ENCODE data around the gene P2RY13. TPM values are rescaled to one million over a fixed set of nuclear protein-coding genes. Genes with fewer than 3 reads are reported as not detected.

P2RY13 gene
- total RNA-seq, result not detected in 2 replicates

DNA sequence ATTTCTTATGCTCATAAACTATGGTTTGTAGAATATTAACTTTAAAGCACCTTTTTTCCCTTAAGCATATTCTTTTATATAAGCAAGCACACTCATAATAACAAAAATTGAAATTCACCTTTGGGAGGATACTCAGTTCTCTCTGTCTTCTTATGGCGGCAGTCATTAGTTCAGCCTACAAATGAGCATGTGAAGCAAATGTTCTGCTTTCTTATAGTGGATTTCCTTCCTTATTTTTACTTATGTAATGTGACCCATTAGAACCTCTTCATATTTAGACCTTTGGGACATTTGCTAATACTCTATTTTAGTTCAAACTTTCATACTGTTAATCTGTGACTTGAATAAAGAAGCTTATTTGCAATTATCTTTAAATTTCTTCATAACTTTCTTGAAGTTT, at the start of gene P2RY13:
P2RY13 (minus strand) TSS at position 187 of the 400 bp plus-strand sequence; CDS start at position 166, 21 bp downstream.

DNA sequence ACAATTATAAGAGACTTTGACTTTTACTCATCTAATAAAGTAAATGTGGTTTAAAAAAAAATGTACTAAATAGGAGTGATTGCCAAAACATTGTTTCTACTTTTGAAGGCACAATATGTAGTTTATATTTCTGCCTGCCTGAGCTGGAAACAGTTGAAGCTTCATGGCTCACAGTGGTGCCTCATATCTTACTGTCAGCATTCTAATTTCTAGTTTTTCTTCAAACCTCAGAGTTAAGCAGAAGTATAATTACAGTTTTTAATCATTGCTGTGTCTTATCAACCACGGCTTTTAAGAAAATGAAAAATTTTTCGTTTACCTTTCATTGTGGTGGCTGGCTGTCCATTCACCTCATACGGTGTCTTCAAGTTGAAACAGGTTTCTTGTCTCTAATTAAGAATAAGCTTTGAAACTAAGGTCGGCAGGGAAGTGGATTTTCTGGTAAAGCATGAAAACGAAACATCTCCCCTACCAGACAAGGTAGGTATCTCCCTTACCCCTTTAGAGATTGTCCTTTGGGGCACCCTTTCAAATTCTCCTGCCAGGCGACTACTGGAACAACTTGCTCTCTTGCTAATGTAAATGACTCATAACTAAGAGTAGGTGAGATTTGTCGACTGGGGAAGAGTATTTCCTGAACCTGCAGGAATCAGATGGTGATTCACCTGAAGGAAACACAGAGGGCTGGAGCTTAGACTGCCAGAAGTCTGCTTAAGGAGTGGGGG, 12.9 kb downstream of the P2RY13 start, which contains the start of gene GPR87:
GPR87 (minus strand) TSS at position 554 of the 725 bp plus-strand sequence. CDS start 16,720 bp downstream, outside the sequence.

DNA sequence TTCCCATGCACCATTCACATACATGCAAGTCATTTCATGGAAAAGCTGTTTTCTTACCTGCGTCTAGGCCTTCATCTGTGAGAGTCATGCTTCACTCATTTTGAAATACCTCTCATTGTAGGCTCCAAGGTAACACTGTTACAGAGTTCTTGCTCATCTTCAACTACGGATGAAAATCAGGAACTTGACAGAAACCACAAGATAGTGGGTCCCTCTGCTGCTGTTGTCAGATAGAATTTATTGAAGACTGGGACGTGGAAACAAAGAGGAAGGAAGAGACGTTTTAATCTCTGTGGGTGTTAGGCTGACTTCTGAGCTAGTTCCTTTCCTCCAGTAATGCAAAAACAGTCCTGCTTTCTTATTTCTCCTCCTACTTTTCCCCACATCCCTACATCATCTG, 51.1 kb downstream of the P2RY13 start, which contains the start of gene P2RY14:
P2RY14 (minus strand) TSS at position 313 of the 400 bp plus-strand sequence. CDS start 64,226 bp downstream, outside the sequence.

Other genes with a start within 250 kb of the P2RY13 start
- 0.65 and 0.67 TPM in 2 replicates for gene MED12L, start 243.9 kb downstream of the P2RY13 start, total RNA-seq
- gene GPR171, start 126.3 kb downstream of the P2RY13 start, total RNA-seq, result not detected in 2 replicates
- not detected in 2 replicates for gene P2RY14, start 51.0 kb downstream of the P2RY13 start, total RNA-seq
- gene GPR87, start 12.7 kb downstream of the P2RY13 start, total RNA-seq, result 0.19 and 0.33 TPM in 2 replicates
- gene P2RY12, start 55.2 kb upstream of the P2RY13 start, total RNA-seq, result not detected in 2 replicates
- under 0.01 TPM in 1 of 2 replicates, not detected in the other for gene IGSF10, start 131.5 kb upstream of the P2RY13 start, total RNA-seq

Data from vein endothelial cell (primary cell).